NCI-H226 (cell line): Measurements from ENCODE around the gene GAGE12J.
"Not testable (repeated sequence)": the region's sequence is repeated elsewhere in the genome, so short reads cannot be mapped to it uniquely, and the experiment has no call there.

Experiments used
- DNase-seq: peaks from one replicate; pipeline ENCODE4 v3.0.0-alpha.2; 2015

The GAGE12J gene

GRCh38 chrX:49312176-49312575, 9.7 kb upstream of the GAGE12J start:
- no peak for DNase-seq

DNA sequence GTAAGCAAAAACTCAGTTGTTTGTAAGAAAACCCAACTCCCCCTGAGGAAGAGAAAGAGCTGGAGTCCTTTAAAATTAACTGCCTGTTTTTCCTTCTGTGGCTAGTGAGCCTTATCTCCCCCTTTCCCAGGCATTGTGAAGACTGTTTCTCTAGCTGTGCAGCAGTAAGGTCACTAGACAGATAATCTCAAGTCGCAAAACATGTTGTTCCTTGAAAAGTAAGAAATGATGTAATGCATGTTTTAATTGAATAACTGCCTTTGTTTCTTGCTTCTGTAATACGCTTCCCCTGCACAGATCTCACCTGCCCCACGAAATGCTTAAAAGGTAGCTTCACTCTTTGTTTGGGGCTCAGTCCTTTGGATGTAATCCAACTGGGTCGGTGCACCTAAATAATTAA, 5.8 kb upstream of the GAGE12J start:
- no peak for DNase-seq

DNA sequence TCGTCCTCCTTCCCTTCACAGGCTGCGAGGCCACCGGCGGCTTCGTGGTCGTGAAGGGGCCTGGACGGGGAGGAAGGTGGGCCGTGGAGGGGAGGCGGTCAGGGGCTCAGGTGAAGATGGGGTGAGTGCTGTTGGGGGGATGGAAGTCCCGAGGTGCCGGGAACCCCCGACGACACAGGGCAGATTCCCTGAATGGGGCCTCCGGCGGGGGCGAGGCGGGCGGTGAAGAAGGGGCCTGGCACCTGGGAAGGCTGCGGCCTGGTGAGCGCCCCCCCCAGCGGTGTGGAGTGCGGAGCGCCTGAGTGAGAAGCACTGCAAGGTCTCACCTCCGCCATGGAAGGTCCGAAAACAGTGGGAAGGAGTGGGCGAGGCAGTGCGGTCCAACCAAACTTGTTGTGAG, 429 bp downstream of the GAGE12J start:
- DNase-seq: not testable (repeated sequence)

- DNase-seq: not testable (repeated sequence)
Measured at GRCh38 chrX:49323735-49324134, 1.9 kb downstream of the GAGE12J start.

GRCh38 chrX:49330421-49330820, 8.6 kb downstream of the GAGE12J start:
- not testable (repeated sequence) for DNase-seq

DNA sequence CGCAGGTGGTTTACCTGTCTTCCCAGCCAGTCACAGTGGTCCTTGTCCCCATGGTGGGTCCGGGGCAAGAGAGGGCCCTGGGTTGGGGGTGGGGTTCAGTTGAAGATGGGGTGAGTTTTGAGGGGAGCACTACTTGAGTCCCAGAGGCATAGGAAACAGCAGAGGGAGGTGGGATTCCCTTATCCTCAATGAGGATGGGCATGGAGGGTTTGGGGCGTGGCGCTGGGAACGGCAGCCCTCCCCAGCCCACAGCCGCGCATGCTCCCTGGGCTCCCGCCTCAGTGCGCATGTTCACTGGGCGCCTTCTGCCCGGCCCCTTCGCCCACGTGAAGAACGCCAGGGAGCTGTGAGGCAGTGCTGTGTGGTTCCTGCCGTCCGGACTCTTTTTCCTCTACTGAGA, 9.4 kb downstream of the GAGE12J start, which contains the start of gene GAGE13:
GAGE13 (plus strand) TSS at position 301 of the 400 bp plus-strand sequence. CDS start 1,156 bp downstream, outside the sequence.
- not testable (repeated sequence) for DNase-seq

- DNase-seq: not testable (repeated sequence)
Measured at GRCh38 chrX:49331841-49332240, 10.0 kb downstream of the GAGE12J start.

DNA sequence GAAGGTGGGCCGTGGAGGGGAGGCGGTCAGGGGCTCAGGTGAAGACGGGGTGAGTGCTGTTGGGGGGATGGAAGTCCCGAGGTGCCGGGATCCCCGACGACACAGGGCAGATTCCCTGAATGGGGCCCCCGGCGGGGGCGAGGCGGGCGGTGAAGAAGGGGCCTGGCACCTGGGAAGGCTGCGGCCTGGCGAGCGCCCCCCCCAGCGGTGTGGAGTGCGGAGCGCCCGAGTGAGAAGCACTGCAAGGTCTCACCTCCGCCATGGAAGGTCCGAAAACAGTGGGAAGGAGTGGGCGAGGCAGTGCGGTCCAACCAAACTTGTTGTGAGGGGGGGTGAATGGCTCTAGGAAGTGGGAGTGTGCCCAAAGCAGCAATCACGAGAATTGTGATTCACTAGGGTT, 19.6 kb downstream of the GAGE12J start:
- not testable (repeated sequence) for DNase-seq

- DNase-seq: not testable (repeated sequence)
Measured at GRCh38 chrX:49344496-49345175, 22.8 kb downstream of the GAGE12J start.

DNA sequence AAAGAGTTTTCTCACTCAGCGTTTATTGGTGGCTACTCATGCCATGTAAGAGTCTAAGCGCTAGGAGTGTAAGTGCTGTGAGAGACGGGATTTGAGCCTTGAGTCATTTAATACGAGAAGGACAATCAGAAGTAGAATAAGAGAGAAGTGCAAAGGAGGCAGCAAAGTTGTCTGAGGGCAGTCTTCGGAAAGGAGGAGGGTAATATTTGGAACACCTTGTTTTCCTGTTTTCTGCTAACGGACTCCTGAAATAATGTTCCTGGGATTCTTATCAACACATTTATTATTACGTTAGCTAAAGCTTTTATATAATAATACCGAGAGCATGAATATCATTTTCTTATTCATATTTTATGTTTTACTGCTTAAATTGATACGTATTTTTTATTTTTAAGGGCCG, 23.6 kb downstream of the GAGE12J start:
- not testable (repeated sequence) for DNase-seq

GRCh38 chrX:49346150-49346549, 24.3 kb downstream of the GAGE12J start:
- not testable (repeated sequence) for DNase-seq
